Stimulated activated CD4-positive, alpha-beta T cell treated with anti-CD3 and anti-CD28 coated beads, Interleukin-12 subunit alpha, Interleukin-12 subunit beta, amount 100 ng/mL, for 48 hours (primary cell): ENCODE results near the gene SORCS3.

Experiments used
- DNase-seq, 3 donors: peaks; one replicate each; pipeline ENCODE4 v3.0.0-alpha.2; 2020; ENCODE audit warnings: low read depth in 2 of 3, low spot score in 1 of 3

The SORCS3 gene

DNA sequence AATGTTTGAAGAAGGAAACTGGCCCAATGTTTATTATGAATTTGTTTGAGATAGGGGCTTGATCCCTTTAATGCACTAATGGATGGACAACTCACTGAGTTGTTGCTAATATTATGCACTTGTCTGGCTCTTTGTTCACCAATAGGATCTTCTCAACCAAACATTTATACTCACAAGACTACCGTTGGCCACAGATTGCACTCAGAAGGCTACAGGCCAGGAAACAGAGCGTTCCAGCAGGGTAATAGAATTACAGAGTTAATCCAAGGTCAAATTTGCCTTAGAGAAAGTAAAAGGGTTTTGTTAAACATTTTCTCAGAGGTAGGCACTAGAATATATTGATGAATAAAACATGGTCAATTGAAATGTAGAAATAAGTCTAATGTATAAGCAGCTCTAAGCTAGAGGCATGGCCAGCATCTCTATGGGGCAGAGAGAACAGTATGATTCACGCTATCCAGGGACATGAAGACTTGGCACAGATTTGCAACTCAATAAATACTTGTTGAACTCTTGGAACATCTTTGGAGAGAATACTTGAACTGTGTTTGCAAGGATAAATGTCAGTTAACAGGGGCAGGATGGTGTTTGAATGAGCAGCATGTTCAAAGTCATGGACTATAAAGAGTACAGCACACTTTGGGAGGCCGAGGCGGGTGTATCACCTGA lies 606.9 kb downstream of the SORCS3 start:
- DNase-seq: no peak

DNA sequence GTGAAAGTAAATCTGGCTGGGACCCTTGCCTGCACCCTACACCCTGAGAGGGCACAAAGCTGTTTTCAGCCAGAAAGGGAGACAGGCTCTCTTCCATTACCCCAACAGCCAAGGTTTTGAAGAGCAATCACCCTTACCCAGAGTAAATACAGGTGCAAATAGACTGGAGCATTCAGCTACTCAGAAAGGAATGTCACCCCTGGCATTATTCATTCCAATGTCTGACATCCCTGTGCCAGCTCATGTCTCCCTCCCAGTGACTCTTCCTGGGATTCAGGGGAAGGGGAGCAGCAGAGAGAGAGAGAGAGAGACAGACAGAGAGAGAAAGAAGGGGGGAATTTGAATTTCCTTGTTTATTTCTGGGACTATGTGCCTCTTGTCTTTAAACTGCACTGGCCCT lies 611.8 kb downstream of the SORCS3 start:
- DNase-seq: no peak

DNA sequence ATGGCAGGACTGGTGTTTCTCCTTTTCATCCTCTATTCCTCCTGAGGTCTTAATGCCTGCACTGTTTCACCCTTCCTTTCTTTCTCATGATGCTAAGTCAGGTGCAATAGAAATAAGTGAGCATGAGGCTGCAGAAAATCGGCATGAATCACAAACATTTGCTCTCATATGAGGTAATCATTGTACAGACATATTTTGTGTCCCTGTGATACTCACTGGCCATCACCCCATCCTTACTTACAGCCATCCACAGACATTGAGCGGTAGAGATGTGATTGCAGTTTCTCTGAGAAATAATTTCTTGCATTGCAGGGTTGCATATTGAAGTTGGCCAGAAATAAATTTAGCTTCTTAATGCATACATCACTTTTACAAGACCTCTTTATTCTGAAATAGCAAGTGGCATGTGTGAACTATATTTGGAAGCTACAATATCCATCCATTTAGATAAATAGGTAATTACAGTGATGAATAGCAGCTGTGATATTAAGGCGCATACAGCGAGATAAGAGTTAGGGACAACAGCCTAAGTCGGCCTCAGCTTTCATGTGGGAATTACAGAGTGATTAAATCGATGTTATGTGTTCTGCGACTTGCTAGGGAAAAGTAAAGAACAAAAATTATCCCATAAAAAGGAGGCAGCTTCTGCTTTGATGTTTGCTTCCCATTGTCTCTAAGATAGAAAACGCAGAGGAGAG lies 612.6 kb downstream of the SORCS3 start:
- DNase-seq: no peak

DNA sequence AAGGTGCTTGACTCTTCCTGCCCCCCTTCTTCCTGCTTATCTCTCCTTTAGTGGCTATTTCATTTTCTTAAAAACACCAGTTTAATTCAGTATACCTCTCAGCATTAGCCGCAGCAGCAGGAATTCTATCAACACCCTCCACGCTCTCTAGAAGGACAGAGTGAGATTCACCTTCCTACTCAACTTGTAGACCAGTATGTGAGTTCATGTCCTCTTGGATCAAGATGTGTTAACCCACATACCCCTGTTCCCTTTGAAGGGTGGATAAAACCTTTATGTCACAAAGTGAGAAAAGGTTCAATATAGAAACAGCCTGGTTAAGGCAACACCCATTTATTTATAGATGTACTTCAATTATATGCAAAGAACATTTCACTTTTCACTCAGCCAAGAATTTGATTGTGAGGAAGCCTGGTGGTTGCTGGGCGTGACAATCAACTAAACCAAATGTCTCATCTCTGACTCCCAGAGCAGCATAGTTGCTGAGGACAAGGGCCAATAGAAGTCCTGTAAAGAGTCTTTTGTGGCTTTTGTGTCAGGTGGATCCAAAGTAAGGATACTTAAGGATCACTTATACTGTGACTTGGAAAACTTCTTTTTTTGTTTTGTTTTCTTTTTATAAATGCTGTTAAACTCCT lies 617.1 kb downstream of the SORCS3 start:
- no peak for DNase-seq

DNA sequence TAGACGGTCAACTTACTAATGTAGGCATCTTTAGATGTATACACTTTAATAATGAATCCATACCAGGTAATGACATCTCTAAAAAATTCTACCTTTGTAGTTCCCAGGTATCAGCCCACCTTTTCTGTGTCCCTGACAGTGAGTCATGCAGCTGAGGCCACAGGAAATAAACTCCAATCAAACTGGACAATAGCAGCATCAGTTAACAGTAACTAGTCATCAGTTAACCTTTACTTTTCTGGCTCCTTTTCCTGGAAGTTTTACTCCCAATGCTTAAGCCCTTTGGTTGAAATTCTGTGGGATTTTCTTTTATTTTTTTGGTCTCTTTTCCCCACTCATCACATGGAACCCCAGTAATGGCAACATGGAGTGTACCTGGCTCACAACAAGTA lies 617.6 kb downstream of the SORCS3 start:
- DNase-seq: no peak

DNA sequence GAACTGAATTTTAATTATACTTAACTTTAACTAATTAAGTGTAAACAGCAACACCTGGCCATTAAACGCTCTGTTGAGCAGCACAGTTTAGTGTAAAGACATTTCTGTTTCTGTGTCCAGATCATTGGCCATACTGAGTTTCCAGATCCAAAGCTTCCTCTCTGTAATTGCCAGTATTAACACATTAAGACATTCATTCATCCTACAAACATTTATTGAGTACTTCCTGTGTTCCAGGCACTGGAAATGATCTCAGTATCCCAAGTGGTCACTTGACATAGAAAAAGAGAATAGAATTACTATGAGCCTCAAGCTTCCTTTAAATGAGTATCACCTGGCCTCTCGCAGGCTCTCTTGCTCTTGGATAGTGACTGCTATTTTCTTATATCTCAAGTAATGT lies 618.1 kb downstream of the SORCS3 start:
- no peak for DNase-seq

DNA sequence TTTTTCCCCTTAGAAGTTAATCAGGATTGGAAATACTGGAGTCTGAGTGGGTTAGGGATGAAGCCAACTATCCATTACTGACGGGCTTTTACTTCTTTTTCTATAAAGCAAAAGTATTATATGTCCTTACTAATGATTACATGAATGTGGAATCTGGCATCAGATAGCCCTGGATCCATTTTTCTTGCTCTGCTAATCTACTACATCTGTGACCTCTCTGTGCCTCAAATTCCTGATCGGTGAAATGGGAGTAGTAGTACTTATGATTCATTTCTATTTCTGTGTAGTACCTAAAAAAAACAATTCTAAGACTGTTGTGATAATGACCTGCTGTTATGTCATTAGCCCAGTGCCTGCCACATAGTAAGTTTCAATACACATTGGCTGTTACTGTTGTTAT lies 621.6 kb downstream of the SORCS3 start:
- no peak for DNase-seq

DNA sequence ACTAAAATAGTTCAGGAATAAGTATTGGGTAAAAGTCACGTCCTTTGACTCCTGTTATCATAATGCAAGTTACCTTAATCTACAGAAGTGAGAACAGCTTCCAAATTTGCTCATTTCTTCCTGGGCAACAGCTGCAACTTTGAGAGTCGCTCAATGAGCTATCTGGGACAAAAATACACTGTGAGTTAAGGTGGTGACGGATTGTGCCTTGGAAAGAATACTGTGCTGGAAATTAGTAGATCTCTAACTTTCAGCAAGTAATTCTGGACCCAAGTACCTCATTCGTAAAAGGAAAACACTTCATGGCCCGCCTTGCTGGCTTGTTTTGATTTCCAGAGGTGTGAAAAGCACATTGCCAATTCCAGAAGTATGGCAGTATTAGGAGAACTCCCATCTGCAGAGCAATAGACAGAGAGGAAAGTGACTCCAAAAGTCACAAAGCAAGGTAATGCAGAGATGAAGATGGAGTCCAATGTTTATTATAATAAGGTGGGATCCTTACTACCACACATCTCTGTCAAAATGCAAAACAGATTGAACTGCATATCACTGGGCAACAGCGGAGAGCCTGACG lies 626.0 kb downstream of the SORCS3 start:
- DNase-seq: no peak

DNA sequence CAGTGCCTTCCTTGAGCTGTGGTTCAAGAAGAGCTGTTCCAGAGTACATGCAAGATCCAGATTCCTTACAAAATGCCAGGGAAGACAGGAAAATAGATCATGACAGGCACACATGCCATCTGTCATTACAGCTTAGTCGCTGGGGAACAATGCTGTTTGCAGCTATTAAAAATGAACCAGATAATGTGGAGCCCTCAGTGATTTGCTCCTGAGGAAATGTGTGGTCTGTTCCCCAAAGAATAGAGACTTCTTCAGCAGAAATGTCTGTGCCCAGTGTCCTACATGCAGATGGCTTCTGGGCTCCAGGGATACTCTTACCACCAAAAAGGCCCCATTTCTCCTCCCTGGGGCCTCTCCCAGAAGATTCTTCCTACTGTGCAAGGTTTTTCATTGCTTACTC lies 627.9 kb downstream of the SORCS3 start:
- DNase-seq: no peak

DNA sequence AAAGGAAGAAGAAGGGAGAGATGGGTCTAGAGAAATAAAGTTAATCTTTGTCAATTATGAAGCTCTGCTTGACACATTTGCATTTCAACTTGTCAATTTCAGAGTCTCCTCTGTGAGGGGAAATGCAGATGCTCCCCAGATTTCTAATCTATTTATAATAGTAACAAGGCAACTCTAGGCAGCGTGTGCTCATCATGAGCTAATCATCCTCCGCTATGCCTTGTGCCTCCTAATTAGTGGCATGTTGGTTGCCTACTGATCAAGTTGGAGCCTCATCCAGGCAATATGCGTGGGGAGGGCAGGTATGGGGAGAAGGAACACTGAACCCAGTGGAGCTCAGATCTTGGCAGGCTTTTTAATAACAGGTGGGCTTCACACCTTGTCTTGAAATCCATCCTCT lies 628.6 kb downstream of the SORCS3 start:
- no peak for DNase-seq

DNA sequence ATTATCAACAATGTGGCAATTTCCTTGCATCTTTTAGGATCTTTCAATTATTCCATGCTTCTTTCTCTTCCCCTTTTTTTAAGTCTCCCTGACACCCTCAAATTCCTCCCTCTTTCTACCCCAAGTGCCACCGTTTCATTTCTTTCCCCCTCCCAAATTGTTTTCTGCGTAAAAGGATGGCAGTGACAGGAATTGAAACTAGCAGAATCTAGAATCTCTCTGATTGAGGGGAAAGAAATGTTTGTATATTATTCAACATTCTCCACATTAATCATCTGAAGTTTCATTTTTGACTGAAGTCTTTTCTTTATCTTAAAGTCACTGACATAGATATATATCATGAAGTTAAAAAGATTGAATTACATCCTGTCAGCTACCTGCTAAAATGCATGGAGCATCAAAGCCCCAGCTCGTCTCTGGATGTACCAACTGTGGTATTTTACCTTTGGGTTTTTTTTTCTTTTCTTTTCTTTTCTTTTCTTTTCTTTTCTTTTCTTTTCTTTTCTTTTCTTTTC lies 633.5 kb downstream of the SORCS3 start:
- DNase-seq: no peak

DNA sequence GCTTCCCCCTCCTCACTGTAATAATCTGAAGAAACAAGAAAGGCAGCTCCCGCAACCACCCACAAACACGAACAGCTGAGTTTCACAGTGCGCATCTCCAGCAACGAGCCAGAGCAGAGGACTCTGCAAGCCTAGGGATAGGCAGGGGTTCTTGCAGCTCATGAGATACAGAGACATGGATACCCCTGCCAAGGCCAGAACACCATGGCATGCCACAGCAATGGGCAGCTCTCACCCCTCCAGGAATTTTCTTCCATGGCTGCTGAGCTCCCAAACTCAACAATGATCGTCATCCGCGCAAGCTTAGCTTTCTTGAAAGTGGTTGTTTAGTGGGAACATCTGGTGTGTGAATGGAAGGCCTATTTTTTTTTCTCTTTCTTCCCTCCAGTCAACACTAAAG lies 637.3 kb downstream of the SORCS3 start:
- DNase-seq: no peak

DNA sequence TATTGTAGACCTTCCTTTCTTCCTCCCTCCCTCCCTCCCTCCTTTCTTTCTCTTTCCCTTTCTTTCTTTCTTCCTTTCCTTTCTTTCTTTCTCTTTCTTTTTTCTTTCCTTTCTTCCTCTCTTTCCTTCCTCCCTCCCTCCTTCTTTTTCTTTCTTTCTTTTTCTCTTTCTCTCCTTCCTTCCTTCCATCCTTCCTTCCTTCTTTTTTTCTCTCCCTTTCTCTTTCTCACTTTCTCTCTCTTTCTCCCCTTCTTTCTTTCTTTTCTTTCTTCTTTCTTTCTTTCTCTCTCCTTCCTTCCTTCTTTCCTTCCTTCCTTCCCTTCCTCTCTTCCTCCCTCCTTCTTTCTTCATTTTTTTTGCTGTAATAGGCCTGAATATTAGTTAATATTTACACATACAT lies 638.0 kb downstream of the SORCS3 start:
- DNase-seq: no peak

DNA sequence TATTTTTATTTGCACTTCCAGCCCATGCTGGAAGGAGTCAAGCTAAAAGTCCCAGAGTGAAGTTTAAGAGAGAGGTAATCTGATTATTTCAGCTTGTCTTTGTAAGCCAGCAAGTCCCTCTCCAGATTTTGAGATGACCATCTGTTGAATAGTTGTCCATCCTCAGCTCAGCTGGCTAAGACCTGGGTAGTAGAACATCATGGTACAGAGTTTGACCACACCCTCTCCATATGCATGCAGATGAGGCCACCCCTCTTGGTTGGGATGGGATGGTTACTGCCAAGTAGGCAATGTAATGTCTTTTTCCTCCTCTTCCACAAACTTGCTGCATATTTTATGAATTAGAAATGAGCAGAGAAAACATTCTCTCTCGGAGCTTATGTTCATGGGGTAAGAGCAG lies 639.8 kb downstream of the SORCS3 start:
- no peak for DNase-seq

DNA sequence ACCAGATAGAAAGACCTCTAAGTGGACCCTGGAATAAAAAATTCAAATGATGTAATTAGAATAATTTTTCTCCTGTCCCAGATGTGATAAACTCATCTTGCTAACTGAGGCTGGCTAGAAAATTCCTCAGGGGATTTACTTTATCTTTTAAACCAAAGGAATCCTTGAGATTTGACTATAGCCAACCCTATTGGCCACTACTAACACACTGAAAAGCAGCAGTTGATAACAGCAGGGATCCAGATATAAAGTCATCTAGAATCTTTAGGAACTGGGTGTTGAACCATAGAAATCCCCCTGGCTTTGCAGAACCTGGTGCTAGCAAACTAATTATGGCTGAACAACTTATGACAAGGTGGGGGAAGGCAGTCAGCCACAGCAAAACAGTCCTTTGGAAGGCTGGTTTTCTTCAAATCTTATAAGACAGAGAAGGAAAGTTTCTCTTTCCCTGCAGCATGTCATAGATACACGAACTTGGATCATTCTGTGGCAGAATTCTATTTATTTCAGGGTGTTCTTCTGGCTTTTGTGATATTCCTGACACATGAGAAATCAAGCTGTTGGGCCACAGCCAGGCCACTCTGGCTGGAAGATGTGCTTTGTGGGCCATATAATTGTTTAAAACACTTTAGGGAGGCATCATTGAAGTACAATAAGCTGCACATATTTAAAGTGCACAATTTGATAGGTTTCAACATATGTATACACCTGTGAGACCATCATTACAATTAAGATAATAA lies 643.6 kb downstream of the SORCS3 start:
- no peak for DNase-seq

DNA sequence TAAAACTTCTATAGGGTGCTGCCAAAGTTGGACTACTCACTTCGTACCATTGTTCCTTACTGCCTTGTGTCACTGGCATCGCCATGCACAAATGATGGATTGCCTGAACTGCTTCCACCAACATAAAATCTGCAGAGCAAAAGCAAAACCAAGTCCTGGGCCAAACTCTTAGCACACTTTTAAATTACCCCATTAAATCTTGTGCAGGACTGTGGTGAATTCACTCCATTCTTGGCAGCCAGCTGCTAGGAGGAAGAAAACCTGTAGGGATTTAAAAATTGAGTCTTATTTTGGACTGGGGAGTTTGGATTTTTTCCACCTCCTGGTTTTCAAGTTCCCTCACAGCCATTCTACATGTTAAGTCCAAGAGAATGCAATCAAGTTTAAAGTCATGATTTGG lies 646.9 kb downstream of the SORCS3 start:
- DNase-seq: no peak

DNA sequence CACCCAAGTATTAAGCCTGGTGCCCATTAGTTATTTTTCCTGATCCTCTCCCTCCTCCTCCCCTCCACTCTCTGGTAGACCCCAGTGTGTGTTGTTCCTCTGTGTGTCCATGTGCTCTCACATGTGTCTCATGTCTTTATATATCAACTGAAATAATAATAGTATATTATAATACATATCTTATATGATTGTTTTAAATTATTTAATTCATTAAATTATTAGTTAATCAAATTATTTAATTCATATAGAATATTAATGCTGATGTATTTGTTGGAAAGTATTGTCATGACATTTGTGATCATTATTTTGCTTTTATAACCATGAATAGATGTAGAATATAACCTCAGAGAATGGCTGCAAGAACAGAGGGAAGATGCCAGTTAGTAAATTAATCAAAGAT lies 647.5 kb downstream of the SORCS3 start:
- no peak for DNase-seq

DNA sequence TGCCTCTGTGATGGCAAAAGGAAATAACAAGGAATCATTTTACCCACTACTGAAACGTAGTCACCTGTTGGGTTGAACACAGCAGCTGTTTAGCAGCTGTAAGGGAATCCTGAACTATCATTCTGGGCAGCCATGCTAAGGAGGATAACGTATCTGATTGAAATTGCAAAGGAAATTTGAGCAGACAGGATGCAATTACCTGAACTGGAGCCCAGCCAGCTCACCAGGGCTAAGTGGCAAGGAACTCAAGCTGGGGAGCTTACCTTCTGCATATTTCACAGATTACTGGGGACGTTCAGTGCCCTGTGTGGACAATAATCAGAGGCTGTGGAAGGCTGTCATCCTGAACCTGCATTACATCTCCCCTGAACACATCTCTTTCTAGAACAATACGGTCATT lies 650.5 kb downstream of the SORCS3 start:
- DNase-seq: no peak

DNA sequence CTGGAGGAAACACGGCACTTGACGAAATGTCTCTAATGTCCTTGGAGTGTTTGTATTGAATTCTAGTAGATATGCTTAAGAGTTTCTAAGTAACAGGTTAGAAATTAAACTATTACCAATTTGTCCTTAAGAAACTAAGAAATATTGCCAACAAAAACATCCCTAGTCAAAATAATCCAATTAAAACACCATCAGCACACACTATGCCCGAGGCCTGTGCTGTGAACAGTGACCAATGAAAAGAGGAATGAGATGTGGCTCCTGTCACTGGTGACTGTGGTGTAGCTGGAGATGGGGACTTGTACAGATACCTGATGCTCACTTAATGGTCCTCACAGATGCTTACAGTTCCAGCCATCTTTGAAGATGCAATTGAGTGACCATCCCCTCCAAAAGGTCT lies 651.1 kb downstream of the SORCS3 start:
- no peak for DNase-seq
